Astrocyte of the cerebellum (primary cell): ENCODE measurements around the gene LYST.
"Not testable (repeated sequence)": the region's sequence is repeated elsewhere in the genome, so short reads cannot be mapped to it uniquely, and the experiment has no call there.

Source experiments
- DNase-seq: peaks from one replicate; pipeline ENCODE4 v3.0.0-alpha.2; 2011; ENCODE audit warnings: low read depth
- H3K4me3 ChIP-seq: 2 replicates; pipeline ENCODE4 v1.5.1; 2011; ENCODE audit warnings: mild to moderate bottlenecking, low read depth, low read length, moderate library complexity
- CTCF ChIP-seq: IDR thresholded peaks from 2 replicates; pipeline ENCODE4 v1.5.1; 2012; ENCODE audit warnings: low read length, low read depth, moderate library complexity, mild to moderate bottlenecking; ENCODE audit errors: missing control alignments
- in situ Hi-C: cut with HindIII; loops from 2 replicates; pipeline ENCODE4 v1.10.0; 2017; ENCODE audit warnings: low sequenced_read_pairs

Gene LYST

GRCh38 chr1:235799264-235799663 lies 67.4 kb downstream of the LYST start:
- H3K4me3 ChIP-seq, result no peak overlapping the region
- DNase-seq, result no peak
- in situ Hi-C loops, result no loop called here
- no peak for TF ChIP-seq CTCF

GRCh38 chr1:235791532-235792060 lies 75.1 kb downstream of the LYST start:
- DNase-seq, result no peak
- H3K4me3 ChIP-seq, result no peak overlapping the region
- in situ Hi-C loops, result no loop called here
- no peak for TF ChIP-seq CTCF

GRCh38 chr1:235790123-235790522 lies 76.6 kb downstream of the LYST start:
- DNase-seq, result no peak
- TF ChIP-seq CTCF, result no peak
- in situ Hi-C loops, result no loop called here
- no peak overlapping the region for H3K4me3 ChIP-seq

- H3K4me3 ChIP-seq, DNase-seq, in situ Hi-C loops: not testable (repeated sequence)
Observed at GRCh38 chr1:235786227-235786898, 80.3 kb downstream of the LYST start.

- no peak for TF ChIP-seq CTCF
- DNase-seq, result no peak
- in situ Hi-C loops, result no loop called here
- no peak overlapping the region for H3K4me3 ChIP-seq
Observed at GRCh38 chr1:235784950-235785349, 81.8 kb downstream of the LYST start.

GRCh38 chr1:235783148-235783776 lies 83.4 kb downstream of the LYST start:
- H3K4me3 ChIP-seq, result no peak overlapping the region
- peak; percentile 17 for TF ChIP-seq CTCF
- DNase-seq, result peak; percentile 47
- in situ Hi-C loops, result no loop called here

GRCh38 chr1:235782601-235783000 lies 84.1 kb downstream of the LYST start:
- peak; percentile 5 for DNase-seq
- TF ChIP-seq CTCF, result no peak
- H3K4me3 ChIP-seq, result no peak overlapping the region
- in situ Hi-C loops, result no loop called here
